ENCODE measurements around the gene CDKN2A.
A peak's percentile ranks its signal among the peaks of the same experiment; 100 is the strongest.

GRCh38 chr9:21995666-21996398 lies 1.6 kb upstream of the CDKN2A start:
- TF ChIP-seq, protein P1, sequence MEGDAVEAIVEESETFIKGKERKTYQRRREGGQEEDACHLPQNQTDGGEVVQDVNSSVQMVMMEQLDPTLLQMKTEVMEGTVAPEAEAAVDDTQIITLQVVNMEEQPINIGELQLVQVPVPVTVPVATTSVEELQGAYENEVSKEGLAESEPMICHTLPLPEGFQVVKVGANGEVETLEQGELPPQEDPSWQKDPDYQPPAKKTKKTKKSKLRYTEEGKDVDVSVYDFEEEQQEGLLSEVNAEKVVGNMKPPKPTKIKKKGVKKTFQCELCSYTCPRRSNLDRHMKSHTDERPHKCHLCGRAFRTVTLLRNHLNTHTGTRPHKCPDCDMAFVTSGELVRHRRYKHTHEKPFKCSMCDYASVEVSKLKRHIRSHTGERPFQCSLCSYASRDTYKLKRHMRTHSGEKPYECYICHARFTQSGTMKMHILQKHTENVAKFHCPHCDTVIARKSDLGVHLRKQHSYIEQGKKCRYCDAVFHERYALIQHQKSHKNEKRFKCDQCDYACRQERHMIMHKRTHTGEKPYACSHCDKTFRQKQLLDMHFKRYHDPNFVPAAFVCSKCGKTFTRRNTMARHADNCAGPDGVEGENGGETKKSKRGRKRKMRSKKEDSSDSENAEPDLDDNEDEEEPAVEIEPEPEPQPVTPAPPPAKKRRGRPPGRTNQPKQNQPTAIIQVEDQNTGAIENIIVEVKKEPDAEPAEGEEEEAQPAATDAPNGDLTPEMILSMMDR (optimal IDR thresholded peaks at IDR 0.05 in 1 of 3, IDR thresholded peaks at IDR 0.05 in 1 of 3, conservative IDR thresholded peaks at IDR 0.05 in 1 of 3; ENCODE audit: extremely low read depth in 1 of 3, insufficient read depth in 2 of 3, low read length in 3 of 3) = peak; percentile 11 to 39 (median 25)
- no peak for TF ChIP-seq EZH2 (IDR thresholded peaks at IDR 0.05; ENCODE audit: low read length)
